ENCODE data around the gene TRPV3. TPM values are rescaled to one million over a fixed set of nuclear protein-coding genes. Genes with fewer than 3 reads are reported as not detected.
"Not testable (repeated sequence)": the region's sequence is repeated elsewhere in the genome, so short reads cannot be mapped to it uniquely, and the experiment has no call there.

TRPV3 gene
- total RNA-seq, 1 donor from 2014 or later: 2.1 TPM

GRCh38 chr17:3472137-3472536, 85.5 kb downstream of the TRPV3 start:
- Mint-ChIP-seq H3K27ac (ENCODE audit: unreplicated experiment) (no peak overlapping the region), H3K4me1 (peaks cover 27% of the 10 kb centered on the region), H3K9me3 (peaks cover 2% of the 10 kb centered on the region)

GRCh38 chr17:3471599-3471998, 86.0 kb downstream of the TRPV3 start, which contains the start of gene SPATA22:
SPATA22 (minus strand) TSS chr17:3471819; CDS start chr17:3469325, 2,494 bp downstream.
- Mint-ChIP-seq H3K4me3 (no peak within 1 kb of the TSS), H3K27me3 (ENCODE audit: low read depth) (no peaks in the 10 kb centered on the region), H3K36me3 (ENCODE audit: low read depth) (no peaks in the 10 kb centered on the region), H3K27ac (ENCODE audit: unreplicated experiment) (no peak within 1 kb of the TSS), H3K9me3 (peaks cover 2% of the 10 kb centered on the region), H3K4me1 (peaks cover 29% of the 10 kb centered on the region)
- no peak for TF ChIP-seq CTCF (conservative IDR thresholded peaks at IDR 0.05)
- no peak for DNase-seq (ENCODE audit: low read depth, low spot score)

More at GRCh38 chr17:3472137-3472536, 85.5 kb downstream of the TRPV3 start:
- no peak overlapping the region for H3K4me3 Mint-ChIP-seq
- DNase-seq (ENCODE audit: low read depth, low spot score): no peak
- TF ChIP-seq CTCF (conservative IDR thresholded peaks at IDR 0.05): no peak
- H3K36me3 Mint-ChIP-seq (ENCODE audit: low read depth): no peaks in the 10 kb centered on the region
- H3K27me3 Mint-ChIP-seq (ENCODE audit: low read depth): no peaks in the 10 kb centered on the region

- Mint-ChIP-seq H3K4me1 (peaks cover 15% of the 10 kb centered on the region), H3K27me3 (ENCODE audit: low read depth) (no peaks in the 10 kb centered on the region), H3K9me3 (peaks cover 2% of the 10 kb centered on the region), H3K36me3 (ENCODE audit: low read depth) (no peaks in the 10 kb centered on the region), H3K27ac (ENCODE audit: unreplicated experiment) (no peak overlapping the region), H3K4me3 (no peak overlapping the region)
- DNase-seq (ENCODE audit: low read depth, low spot score): no peak
- no peak for TF ChIP-seq CTCF (conservative IDR thresholded peaks at IDR 0.05)
Observed at GRCh38 chr17:3469529-3469928, 88.1 kb downstream of the TRPV3 start.

- H3K27me3 Mint-ChIP-seq (ENCODE audit: low read depth); H3K9me3 Mint-ChIP-seq; H3K4me1 Mint-ChIP-seq; DNase-seq (ENCODE audit: low read depth, low spot score); H3K27ac Mint-ChIP-seq (ENCODE audit: unreplicated experiment); H3K4me3 Mint-ChIP-seq; H3K36me3 Mint-ChIP-seq (ENCODE audit: low read depth): not testable (repeated sequence)
Observed at GRCh38 chr17:3466355-3466754, 91.3 kb downstream of the TRPV3 start.

Other genes with a start within 250 kb of the TRPV3 start
- gene OR3A2, start 171.5 kb downstream of the TRPV3 start, total RNA-seq: not detected in 2 replicates
- not detected in 2 replicates for gene OR1E1, start 159.4 kb downstream of the TRPV3 start, total RNA-seq
- not detected in 2 replicates for gene OR3A3, start 146.4 kb downstream of the TRPV3 start, total RNA-seq
- not detected in 2 replicates for gene OR1E2, start 124.0 kb downstream of the TRPV3 start, total RNA-seq
- gene SPATA22, start 86.0 kb downstream of the TRPV3 start, total RNA-seq: not detected in 2 replicates
- not detected in 2 replicates for gene ASPA, start 81.8 kb downstream of the TRPV3 start, total RNA-seq
- 9.5 and 10.5 TPM in 2 replicates for gene TRPV1, start 51.6 kb upstream of the TRPV3 start, total RNA-seq
- gene SHPK, start 78.4 kb upstream of the TRPV3 start, total RNA-seq: 21.8 and 22.7 TPM in 2 replicates
- gene CTNS, start 78.9 kb upstream of the TRPV3 start, total RNA-seq: 17.4 and 18.6 TPM in 2 replicates
- gene TAX1BP3, start 110.8 kb upstream of the TRPV3 start, total RNA-seq: 58.2 and 65.8 TPM in 2 replicates
- 53.4 and 54.5 TPM in 2 replicates for gene EMC6, start 111.0 kb upstream of the TRPV3 start, total RNA-seq
- 0.61 and 1.6 TPM in 2 replicates for gene P2RX5, start 138.3 kb upstream of the TRPV3 start, total RNA-seq
- 22.9 and 24.9 TPM in 2 replicates for gene HASPIN, start 166.1 kb upstream of the TRPV3 start, total RNA-seq
- gene ITGAE, start 243.4 kb upstream of the TRPV3 start, total RNA-seq: 43.1 and 45.5 TPM in 2 replicates